ENCODE measurements around the gene KCNIP4. TPM values are rescaled to one million over a fixed set of nuclear protein-coding genes. Genes with fewer than 3 reads are reported as not detected.

KCNIP4 gene
- total and polyA plus RNA-seq, 2 of the 8 experiments (the other 6 are each of a cell fraction or from before 2014, with no cell fraction given) = 0.06 TPM; not detected in 1

GRCh38 chr4:20987191-20987590 lies 961.4 kb downstream of the KCNIP4 start (continued):
- TF ChIP-seq EP300 (IDR thresholded peaks at IDR 0.05; ENCODE audit: borderline replicate concordance in 1 of 2, low read depth in 2 of 2, low read length in 2 of 2) = no peak
- TF ChIP-seq CTBP2 (IDR thresholded peaks at IDR 0.05; ENCODE audit: borderline replicate concordance, insufficient read depth, insufficient read length, low read length) = no peak
- TF ChIP-seq CBX8 (IDR thresholded peaks at IDR 0.05; ENCODE audit: borderline replicate concordance, low read depth, low read length) = no peak
- TF ChIP-seq CTCF (IDR thresholded peaks at IDR 0.05; ENCODE audit: control extremely low read depth in 1 of 3, insufficient read depth in 1 of 3, low read depth in 1 of 3, low read length in 3 of 3) = no peak

Data from H1 (cell line).